HG02938 (cell line): Measurements from ENCODE around the gene NAV2.
A peak's percentile ranks its signal among the peaks of the same experiment; 100 is the strongest.
"Not testable (repeated sequence)": the region's sequence is repeated elsewhere in the genome, so short reads cannot be mapped to it uniquely, and the experiment has no call there.

Source experiments
- ATAC-seq: cut with Tn5 transposase; IDR thresholded peaks from one replicate; pipeline ENCODE4 v1.9.1; 2021; ENCODE audit warnings: mild to moderate bottlenecking, moderate library complexity; ENCODE audit not compliant: unreplicated experiment

The NAV2 gene

GRCh38 chr11:20126724-20127123 lies 414.1 kb downstream of the NAV2 start:
- no peak for ATAC-seq

- ATAC-seq, result peak; percentile 78
These were observed 415.3 kb downstream of the NAV2 start for GRCh38 chr11:20127671-20128527.

GRCh38 chr11:20128528-20128825 lies 415.8 kb downstream of the NAV2 start:
- ATAC-seq, result not testable (repeated sequence)

GRCh38 chr11:20129665-20130064 lies 417.0 kb downstream of the NAV2 start:
- ATAC-seq, result no peak

GRCh38 chr11:20131788-20132666 lies 419.4 kb downstream of the NAV2 start:
- ATAC-seq, result no peak

- ATAC-seq, result no peak
These were observed 420.0 kb downstream of the NAV2 start for GRCh38 chr11:20132667-20133039.

GRCh38 chr11:20134991-20135736 lies 422.5 kb downstream of the NAV2 start:
- no peak for ATAC-seq

GRCh38 chr11:20137637-20138036 lies 425.0 kb downstream of the NAV2 start:
- ATAC-seq, result no peak

- ATAC-seq, result no peak
These were observed 426.1 kb downstream of the NAV2 start for GRCh38 chr11:20138707-20139106.

GRCh38 chr11:20154381-20154780 lies 441.7 kb downstream of the NAV2 start:
- ATAC-seq, result no peak

GRCh38 chr11:20155683-20156279 lies 443.1 kb downstream of the NAV2 start:
- ATAC-seq, result no peak

GRCh38 chr11:20156280-20156875 lies 443.7 kb downstream of the NAV2 start:
- no peak for ATAC-seq

GRCh38 chr11:20156876-20157613 lies 444.4 kb downstream of the NAV2 start:
- no peak for ATAC-seq

- no peak for ATAC-seq
These were observed 445.1 kb downstream of the NAV2 start for GRCh38 chr11:20157728-20158127.

GRCh38 chr11:20158597-20159257 lies 446.1 kb downstream of the NAV2 start:
- ATAC-seq, result no peak

- no peak for ATAC-seq
These were observed 447.1 kb downstream of the NAV2 start for GRCh38 chr11:20159466-20160381.

GRCh38 chr11:20160425-20161229 lies 448.0 kb downstream of the NAV2 start, which contains the start of gene DBX1:
TSS of gene DBX1 (minus strand) at chr11:20160475. CDS start at chr11:20160324, 151 bp downstream.
- no peak for ATAC-seq
